SW 1271 (cell line): ENCODE data around the gene LCE5A.
A peak's percentile ranks its signal among the peaks of the same experiment; 100 is the strongest.
"Not testable (repeated sequence)": the region's sequence is repeated elsewhere in the genome, so short reads cannot be mapped to it uniquely, and the experiment has no call there.

ENCODE experiments used
- DNase-seq, 2 experiments: peaks; one replicate each; lab custom pipeline; 2025; lab: John Stamatoyannopoulos, UW

LCE5A gene, protein sequence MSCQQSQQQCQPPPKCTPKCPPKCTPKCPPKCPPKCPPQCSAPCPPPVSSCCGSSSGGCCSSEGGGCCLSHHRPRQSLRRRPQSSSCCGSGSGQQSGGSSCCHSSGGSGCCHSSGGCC

GRCh38 chr1:152510503-152510902, at the start of gene LCE5A:
Gene LCE5A (plus strand): TSS chr1:152510803. CDS start chr1:152511535, 732 bp downstream.
- no peak for DNase-seq

- DNase-seq, result peak; percentile 16 to 71
Measured at GRCh38 chr1:152461544-152461943, 49.1 kb upstream of the LCE5A start.

GRCh38 chr1:152462636-152463035, 48.0 kb upstream of the LCE5A start:
- no peak for DNase-seq

GRCh38 chr1:152466217-152466616, 44.4 kb upstream of the LCE5A start:
- no peak for DNase-seq

DNA sequence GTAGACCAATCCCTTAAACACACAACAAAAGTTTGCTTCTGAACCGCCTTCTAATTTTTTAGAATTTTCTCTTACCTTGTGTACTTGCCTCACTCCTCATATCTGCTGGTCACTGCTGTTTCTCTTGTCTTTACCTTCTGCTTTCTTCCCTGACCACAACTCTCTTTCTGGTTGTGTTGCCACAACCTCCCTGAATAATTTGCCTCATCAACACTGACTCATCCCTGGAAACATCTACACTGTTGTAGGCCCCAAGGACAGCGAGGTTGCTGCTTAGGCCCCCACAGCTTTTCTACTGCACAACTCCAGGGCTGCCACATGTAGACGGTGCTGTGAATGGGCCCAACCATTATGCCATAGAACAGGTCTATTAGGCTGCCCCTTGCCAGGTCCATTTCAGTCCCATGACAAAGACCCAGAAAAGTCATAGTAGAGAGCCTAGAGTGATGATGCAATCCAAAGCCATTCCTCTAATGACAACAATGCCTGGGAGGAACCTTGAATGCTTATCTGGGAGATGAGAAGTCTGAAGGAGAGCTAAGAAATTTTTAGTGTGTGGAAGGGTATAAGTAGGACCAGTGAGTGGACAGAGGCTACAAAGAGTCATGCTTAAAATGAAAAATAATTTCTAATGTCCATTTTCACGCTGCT, 36.6 kb upstream of the LCE5A start:
- DNase-seq, result no peak

DNA sequence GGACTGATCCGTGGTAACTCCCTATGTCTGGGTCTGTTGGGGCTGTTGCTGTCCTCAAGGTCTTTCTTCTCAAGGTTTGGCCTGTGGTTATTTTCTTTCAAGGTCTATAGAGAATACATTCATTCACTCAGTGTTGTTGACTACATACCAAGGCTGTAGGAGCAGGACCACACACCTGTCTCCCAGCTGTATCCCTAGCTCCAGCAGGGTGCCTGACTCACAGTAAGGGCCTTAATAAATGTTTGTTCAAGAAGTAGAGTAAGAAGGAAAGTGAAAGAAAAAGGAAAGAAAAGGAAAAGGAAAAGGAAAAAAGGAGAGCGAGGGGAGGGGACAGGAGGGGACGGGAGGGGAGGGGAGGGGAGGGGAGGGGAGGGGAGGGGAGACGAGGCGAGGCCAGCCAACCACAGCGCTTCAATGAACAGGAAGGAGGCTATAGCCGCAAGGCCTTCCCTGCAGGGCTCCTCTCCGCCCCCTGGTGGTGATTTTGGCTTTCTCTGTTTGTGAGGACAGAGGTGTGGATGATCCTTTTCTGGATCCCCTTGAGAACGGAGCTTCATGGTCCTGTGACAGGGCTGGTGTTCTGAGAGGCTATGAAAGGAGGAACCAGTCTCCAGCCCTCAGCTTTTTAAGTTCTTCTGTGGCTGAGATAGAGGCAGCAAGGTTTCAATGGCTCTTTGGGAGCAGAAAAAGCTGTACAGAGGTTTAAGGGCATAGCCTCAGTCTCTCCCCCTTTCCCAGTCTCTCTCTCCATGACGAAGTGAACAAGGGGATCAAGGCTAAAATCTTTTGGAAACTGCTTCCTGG, 30.6 kb upstream of the LCE5A start:
- DNase-seq, result no peak

DNA sequence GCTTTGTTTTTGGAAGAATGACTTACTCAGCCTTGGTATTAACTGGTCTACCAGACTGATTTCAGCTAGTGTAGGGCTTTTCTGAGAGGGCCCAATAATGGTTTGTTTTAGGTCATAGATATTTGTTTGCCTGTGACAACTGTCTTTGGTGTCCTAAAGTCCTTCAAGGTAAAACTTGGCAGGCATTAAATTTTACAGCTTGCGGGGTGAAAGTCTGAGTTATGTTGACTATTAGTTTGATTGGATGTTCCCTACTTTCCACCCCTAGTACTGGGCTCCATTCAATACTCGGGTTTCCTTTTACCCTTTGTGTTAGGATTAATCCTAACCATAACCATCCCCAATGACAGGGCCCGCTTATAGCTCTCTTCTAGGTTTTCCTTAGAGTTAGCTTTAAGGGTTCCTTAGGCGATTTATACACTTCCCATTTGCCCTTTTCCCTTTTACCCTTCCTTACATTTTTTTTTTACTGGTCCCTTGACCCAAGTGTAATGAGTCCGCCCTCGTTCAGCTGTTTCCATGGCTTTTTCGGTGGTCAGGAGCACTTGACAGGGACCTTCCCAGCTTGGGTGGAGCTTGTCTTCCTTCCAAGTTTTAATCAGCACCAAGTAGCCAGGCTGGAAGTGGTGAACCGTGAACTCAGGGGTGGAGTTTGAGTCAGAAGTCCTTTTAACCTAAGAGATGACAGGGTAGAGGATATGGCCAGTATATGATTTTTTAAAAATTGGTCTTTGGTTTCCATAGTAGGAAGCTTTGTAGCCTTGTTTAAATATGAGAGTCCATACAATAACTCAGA, 28.5 kb upstream of the LCE5A start:
- no peak for DNase-seq

GRCh38 chr1:152486400-152487006, 24.1 kb upstream of the LCE5A start:
- no peak for DNase-seq

GRCh38 chr1:152487871-152488270, 22.7 kb upstream of the LCE5A start:
- DNase-seq, result no peak

- not testable (repeated sequence) for DNase-seq
Measured at GRCh38 chr1:152491537-152491936, 19.1 kb upstream of the LCE5A start.

DNA sequence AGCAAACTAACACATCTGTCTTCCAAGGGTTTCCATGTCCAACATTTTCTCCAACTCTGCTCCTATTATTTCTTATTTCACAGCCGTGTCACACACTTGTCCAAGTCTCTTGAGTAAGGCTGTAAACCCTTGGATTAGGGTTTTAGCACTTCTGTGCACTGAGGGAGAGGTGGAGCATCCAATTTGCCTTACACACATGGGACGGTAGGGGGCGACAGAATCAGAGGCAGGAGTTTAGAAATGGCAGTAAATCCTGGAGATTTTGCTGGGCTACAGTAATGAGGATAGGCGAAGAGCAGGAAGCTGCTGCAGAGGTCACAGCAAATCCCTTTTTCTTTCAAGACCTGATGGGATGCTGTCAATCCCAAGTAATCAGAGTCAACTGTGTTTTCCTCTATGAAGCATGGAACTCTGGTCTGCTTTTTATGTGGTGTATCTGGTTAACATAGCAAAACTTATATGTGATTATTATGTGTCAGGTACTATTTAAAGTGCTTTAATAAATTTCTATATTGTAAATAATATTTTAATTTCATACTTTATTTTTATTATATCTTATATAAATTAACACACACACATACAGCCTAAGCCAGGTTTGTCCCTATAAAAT, 15.4 kb upstream of the LCE5A start:
- no peak for DNase-seq

DNA sequence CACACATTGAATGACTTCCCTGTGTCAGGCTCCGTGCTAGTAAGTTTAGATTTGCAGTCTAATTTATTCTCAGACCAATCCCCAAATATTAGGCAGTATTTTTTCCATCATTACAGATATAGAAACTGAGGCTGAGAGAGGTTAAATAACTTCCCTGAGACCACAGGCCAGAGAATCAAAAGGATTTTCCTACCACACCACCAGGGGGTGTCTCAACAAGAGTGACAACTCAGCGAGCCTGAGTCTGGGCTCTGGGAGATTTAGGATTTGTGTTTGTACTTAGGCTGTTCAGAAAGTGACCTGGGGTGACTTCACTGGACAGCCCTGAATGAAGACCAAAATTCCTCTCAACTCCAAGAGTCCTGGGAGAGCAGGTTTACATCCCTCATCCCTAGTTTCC, 13.3 kb upstream of the LCE5A start:
- peak in 1 of 2 experiments; percentile 2 for DNase-seq

- DNase-seq, result no peak
Measured at GRCh38 chr1:152501704-152502103, 8.9 kb upstream of the LCE5A start.

- DNase-seq, result peak in 1 of 2 experiments; percentile 4
Measured at GRCh38 chr1:152502496-152503180, 8.0 kb upstream of the LCE5A start.

DNA sequence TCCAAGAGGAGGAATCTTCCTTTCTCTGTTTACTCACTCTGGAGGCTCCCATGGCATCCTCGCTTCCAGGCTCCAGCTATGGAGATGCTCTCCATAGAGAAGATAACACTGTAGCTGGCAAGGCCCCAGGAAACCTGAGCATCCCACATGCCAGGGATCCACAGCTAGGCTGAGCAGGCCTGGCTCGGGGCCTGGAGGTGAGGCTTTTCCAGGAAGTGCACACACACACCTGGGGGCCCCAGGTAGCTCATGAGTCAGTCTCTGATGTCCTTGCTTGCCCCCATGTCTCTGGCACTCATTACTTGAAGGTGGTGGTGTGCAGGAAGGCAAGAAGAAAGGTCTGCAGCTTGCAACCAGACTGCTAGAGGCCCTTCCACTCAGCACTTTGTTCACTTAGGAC, 5.5 kb upstream of the LCE5A start:
- DNase-seq, result no peak

DNA sequence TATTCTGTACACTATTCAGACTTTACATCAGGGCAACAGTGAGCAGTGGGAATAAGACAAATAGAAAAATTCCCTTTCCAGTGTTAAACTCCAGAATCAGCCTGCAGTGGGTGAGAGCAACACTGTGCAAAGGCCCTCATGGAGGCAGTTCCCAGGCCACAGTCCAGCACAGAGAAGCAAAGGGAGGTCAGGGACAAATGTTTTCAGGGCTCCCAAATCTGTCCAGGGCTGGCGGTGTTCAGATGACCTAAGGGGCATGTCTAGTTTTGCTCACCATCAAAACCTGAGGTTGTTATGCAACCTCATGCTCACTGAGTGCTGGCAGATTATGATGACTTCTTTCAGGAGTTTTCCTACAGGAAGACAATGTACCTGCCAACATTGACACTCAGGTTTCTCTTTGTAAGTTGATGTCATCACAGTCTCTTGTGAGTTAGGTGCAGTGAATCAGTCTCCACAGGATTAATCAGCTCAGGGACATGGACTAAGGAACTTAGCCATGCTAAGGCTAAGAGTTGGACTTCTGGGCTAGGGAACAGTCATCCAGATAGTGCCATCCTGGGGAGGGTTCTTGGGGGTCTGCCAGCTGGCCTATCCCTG, 3.6 kb upstream of the LCE5A start:
- DNase-seq, result no peak

DNA sequence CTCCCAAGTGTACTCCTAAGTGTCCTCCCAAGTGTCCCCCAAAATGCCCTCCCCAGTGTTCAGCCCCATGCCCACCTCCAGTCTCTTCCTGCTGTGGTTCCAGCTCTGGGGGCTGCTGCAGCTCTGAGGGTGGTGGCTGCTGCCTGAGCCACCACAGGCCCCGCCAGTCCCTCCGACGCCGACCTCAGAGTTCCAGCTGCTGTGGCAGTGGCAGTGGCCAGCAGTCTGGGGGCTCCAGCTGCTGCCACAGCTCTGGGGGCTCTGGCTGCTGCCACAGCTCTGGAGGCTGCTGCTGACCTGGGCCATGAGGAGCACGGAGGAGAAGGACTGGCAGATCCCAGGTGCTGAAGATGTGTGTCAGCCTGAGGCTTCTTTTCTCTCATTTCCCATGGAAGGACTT, 993 bp downstream of the LCE5A start:
- no peak for DNase-seq

DNA sequence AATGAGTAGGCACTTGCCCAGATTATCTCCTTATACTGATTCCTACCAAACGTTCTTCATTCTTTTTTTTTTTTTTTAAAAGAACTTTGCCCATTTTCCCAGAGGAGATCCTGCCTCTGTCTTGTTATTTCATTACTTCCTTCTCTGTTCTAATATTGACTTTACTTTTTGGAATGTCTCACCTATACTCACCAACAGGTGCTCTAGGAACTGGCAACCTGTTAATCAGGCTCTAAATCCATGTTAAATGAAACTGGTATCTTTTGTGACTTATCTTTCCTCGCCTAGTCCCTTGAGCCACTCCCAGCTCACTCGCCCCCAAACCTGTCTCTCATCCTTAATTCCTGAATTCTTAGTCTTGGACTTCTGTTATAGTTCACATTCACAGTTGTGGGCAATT, 2.5 kb downstream of the LCE5A start:
- DNase-seq, result no peak

DNA sequence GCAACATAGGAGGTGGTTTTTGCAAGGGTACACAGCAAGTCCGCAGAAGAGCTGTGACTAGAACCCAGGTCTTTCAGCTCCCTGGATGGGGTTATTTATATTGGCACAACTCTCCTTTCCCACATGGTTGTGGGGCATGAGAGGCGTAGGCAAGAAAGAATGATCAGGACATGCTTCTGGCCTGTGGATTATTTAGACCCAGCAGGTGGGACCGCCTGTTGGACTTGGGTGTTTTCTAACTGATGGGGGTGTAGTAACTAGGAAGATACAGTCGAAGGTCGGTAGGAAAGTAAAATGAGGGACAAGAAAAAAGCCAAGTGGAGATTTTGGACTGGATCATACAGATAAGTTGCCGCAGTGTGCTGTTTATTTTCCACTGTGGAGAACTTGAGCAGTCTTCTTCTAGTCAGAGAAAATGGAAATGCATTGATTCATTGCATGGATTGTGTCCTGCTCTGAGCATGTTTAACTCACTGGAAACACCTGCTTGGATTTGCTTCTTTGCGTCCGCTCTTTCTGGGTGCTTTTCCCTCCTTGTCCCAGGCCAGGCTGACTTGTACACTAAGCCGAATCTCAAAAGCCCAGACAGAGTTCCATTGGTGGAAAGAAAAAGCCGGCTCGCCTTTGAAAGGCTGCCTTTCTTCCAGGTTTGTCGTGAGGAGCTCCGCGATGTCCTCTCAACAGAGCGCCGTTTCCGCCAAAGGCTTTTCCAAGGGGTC, 4.3 kb downstream of the LCE5A start:
- no peak for DNase-seq

DNA sequence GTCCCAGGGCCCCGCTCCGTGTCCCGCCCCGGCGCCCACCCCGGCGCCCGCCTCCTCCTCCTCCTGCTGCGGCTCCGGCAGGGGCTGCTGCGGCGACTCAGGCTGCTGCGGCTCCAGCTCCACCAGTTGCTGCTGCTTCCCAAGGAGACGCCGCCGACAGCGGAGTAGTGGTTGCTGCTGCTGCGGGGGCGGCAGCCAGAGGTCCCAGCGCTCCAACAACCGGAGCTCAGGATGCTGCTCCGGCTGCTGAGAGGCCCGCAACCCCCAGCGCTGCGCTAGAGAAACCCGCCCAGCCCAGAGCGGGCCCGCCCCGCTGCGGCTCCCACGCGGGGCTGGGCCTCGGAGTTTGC, 4.8 kb downstream of the LCE5A start:
- no peak for DNase-seq
